Breast epithelium (tissue), 3 donors: ENCODE data around the gene TLCD3A.

ENCODE experiments used
- POLR2A ChIP-seq: fragments of 450-650 bp; IDR thresholded peaks from one replicate; pipeline ENCODE4 v1.6.1; 2016; ENCODE audit warnings: antibody characterized with exemption, mild to moderate bottlenecking, moderate library complexity
- TF ChIP-seq, protein P1 (sequence below), 3 donors: fragments of 450-650 bp; IDR thresholded peaks; one replicate each; pipeline ENCODE4 v1.5.1; 2016 to 2017; ENCODE audit warnings: antibody characterized with exemption in 3 of 3, mild to moderate bottlenecking in 3 of 3, moderate library complexity in 3 of 3

DNA sequence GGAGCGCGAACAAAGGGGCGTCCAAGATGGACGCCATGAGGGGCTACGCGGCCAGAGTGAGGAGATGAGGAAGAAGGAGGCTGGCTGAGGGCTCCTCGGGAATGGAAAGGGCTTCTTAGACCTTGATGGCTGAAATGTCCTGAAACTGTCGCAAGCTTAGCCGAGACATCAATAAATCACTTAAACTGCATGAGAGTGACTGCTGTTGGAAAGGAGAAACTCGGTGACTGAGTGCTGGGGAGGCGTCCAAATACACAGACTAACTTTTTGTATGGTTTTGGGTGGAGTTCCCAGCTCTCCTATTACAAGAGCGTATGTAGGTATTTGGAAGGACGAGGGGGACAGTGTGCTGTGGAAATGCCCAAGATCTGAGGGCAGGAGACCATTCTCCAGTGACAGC is 21.0 kb downstream of the TLCD3A start:
- no peak for TF ChIP-seq POLR2A
- TF ChIP-seq, protein P1, sequence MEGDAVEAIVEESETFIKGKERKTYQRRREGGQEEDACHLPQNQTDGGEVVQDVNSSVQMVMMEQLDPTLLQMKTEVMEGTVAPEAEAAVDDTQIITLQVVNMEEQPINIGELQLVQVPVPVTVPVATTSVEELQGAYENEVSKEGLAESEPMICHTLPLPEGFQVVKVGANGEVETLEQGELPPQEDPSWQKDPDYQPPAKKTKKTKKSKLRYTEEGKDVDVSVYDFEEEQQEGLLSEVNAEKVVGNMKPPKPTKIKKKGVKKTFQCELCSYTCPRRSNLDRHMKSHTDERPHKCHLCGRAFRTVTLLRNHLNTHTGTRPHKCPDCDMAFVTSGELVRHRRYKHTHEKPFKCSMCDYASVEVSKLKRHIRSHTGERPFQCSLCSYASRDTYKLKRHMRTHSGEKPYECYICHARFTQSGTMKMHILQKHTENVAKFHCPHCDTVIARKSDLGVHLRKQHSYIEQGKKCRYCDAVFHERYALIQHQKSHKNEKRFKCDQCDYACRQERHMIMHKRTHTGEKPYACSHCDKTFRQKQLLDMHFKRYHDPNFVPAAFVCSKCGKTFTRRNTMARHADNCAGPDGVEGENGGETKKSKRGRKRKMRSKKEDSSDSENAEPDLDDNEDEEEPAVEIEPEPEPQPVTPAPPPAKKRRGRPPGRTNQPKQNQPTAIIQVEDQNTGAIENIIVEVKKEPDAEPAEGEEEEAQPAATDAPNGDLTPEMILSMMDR (IDR thresholded peaks at IDR 0.05), result no peak
